ENCODE data around the gene HNMT. TPM values are rescaled to one million over a fixed set of nuclear protein-coding genes. Genes with fewer than 3 reads are reported as not detected.

The HNMT gene
- polyA plus RNA-seq, 1 donor, result 18.9 TPM

- no peak for DNase-seq (ENCODE audit: low read depth)
These were observed 47.8 kb downstream of the HNMT start for GRCh38 chr2:138012082-138012481.

- no peak for DNase-seq (ENCODE audit: low read depth)
These were observed 48.7 kb downstream of the HNMT start for GRCh38 chr2:138012968-138013367.

- DNase-seq (ENCODE audit: low read depth), result no peak
These were observed 49.4 kb downstream of the HNMT start for GRCh38 chr2:138013639-138014038.

GRCh38 chr2:138015494-138015893, 51.2 kb downstream of the HNMT start:
- no peak for DNase-seq (ENCODE audit: low read depth)

- DNase-seq (ENCODE audit: low read depth), result no peak
These were observed 52.2 kb downstream of the HNMT start for GRCh38 chr2:138016351-138017087.

GRCh38 chr2:138017824-138018223, 53.6 kb downstream of the HNMT start:
- no peak for DNase-seq (ENCODE audit: low read depth)

GRCh38 chr2:138018866-138019688, 54.8 kb downstream of the HNMT start:
- DNase-seq (ENCODE audit: low read depth), result no peak

- no peak for DNase-seq (ENCODE audit: low read depth)
These were observed 56.2 kb downstream of the HNMT start for GRCh38 chr2:138020432-138020831.

- no peak for DNase-seq (ENCODE audit: low read depth)
These were observed 56.9 kb downstream of the HNMT start for GRCh38 chr2:138021154-138021553.

- no peak for DNase-seq (ENCODE audit: low read depth)
These were observed 59.0 kb downstream of the HNMT start for GRCh38 chr2:138023298-138023697.

GRCh38 chr2:138023976-138024375, 59.7 kb downstream of the HNMT start:
- no peak for DNase-seq (ENCODE audit: low read depth)

- DNase-seq (ENCODE audit: low read depth), result no peak
These were observed 62.1 kb downstream of the HNMT start for GRCh38 chr2:138026111-138027020.

- DNase-seq (ENCODE audit: low read depth), result no peak
These were observed 64.3 kb downstream of the HNMT start for GRCh38 chr2:138028538-138028937.

- no peak for DNase-seq (ENCODE audit: low read depth)
These were observed 65.0 kb downstream of the HNMT start for GRCh38 chr2:138029276-138029675.

GRCh38 chr2:138030459-138030858, 66.2 kb downstream of the HNMT start:
- DNase-seq (ENCODE audit: low read depth), result no peak

GRCh38 chr2:138032334-138032733, 68.1 kb downstream of the HNMT start:
- DNase-seq (ENCODE audit: low read depth), result no peak

GRCh38 chr2:138034536-138034935, 70.3 kb downstream of the HNMT start:
- DNase-seq (ENCODE audit: low read depth), result no peak

GRCh38 chr2:138035608-138036217, 71.4 kb downstream of the HNMT start:
- DNase-seq (ENCODE audit: low read depth), result no peak

GRCh38 chr2:138036522-138036921, 72.2 kb downstream of the HNMT start:
- no peak for DNase-seq (ENCODE audit: low read depth)

GRCh38 chr2:138037090-138037489, 72.8 kb downstream of the HNMT start:
- DNase-seq (ENCODE audit: low read depth), result no peak

GRCh38 chr2:138040616-138041015, 76.3 kb downstream of the HNMT start:
- DNase-seq (ENCODE audit: low read depth), result no peak

GRCh38 chr2:138042311-138042710, 78.0 kb downstream of the HNMT start:
- DNase-seq (ENCODE audit: low read depth), result no peak
